GM18499 (cell line): ENCODE data around the gene SLC35F3.
"Not testable (repeated sequence)": the region's sequence is repeated elsewhere in the genome, so short reads cannot be mapped to it uniquely, and the experiment has no call there.

Source experiments
- ATAC-seq: cut with Tn5 transposase; IDR thresholded peaks from one replicate; pipeline ENCODE4 v1.9.1; 2021; ENCODE audit warnings: moderate number of reproducible peaks; ENCODE audit not compliant: insufficient read depth, unreplicated experiment

The SLC35F3 gene

GRCh38 chr1:234327577-234328164 is 423.2 kb downstream of the SLC35F3 start:
- no peak for ATAC-seq

DNA sequence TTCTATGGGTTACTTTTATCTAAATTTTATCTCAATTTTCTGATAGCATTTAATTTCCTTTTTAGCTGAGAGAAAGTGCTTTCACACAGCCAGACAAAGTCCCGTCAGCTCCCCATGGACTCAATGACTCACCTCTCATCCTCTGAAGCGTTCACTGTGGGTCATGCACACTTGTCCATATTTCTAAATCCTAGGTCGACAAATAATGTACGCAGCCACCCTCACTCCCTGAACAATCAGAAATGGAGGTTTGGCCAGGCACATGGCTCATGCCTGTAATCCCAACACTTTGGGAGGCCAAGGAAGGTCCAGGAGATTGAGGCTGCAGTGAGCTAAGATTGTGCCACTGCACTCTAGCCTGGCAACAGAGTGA is 426.4 kb downstream of the SLC35F3 start:
- no peak for ATAC-seq

GRCh38 chr1:234331507-234331906 is 427.0 kb downstream of the SLC35F3 start:
- ATAC-seq: no peak

GRCh38 chr1:234336359-234336758 is 431.9 kb downstream of the SLC35F3 start:
- no peak for ATAC-seq

DNA sequence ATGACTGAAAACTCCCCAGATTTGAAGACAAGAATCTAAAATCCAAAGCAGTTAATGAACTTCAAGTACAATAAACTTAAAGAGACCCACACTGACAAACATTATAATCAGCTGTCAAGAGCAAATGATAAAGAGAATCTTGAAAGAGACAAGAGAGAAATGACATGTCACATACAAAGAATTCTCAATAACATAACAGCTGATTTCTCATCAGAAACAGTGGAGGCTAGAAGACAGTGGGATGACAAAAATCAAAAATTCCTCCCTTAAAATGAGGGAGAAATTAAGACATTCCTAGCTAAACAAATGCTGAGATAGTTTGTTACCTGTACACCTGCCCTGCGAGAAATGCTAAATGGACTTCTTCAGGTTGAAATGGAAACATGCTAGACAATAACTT is 432.8 kb downstream of the SLC35F3 start:
- ATAC-seq: no peak

DNA sequence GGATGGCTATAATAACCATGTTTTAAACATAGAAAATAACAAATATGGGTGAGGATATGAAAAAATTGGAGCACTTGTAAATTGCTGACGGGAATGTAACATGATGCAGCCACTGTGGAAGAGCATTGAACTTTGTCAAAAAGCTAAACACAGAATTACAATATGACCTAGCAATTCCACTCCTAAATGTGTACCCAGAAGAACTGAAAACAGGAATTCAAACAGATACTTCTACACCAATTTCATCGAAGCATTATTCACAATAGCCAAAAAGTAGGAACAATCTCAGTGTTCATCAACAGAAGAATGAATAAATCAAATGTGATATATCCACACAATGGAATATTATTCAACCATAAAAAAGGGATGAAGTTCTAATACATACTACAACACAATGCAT is 436.1 kb downstream of the SLC35F3 start:
- ATAC-seq: no peak

- no peak for ATAC-seq
Measured at GRCh38 chr1:234342774-234343173, 438.3 kb downstream of the SLC35F3 start.

DNA sequence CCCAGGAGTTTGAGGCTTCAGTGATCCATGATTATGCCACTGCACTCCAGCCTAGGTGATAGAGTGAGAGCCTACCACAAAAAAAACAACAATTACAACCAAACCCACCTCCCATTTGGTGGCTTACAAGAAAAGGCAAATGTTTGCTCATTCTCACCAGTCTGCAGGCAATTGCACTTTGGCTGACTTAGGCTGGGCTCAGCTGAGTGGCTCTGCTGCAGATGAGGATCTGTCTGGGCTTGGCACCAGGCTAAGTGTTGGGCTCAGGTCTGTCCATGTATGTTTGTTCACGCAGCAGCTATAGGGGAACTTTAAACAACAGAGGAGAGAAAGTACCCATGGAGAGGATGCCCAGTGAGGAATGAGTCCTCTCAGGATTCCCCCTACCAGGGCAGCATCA is 440.8 kb downstream of the SLC35F3 start:
- ATAC-seq: no peak

DNA sequence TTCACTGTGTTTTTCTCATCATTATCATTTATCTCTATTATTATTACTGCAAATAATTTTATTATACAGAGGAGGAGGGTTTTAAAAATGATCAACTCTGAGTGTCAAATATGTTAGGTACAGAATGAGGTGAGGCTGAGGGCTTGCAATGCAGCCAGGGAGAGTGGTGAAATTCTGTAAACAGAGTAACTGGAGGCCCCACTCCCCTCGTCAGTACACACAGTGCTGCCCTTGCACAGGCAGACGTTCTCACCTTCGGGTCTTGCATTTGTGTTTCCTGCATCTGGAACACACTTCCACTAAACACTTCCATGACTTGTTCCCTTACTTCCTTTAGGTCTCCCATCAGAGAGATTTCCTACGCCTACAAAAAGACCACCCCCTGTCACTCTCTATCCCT is 444.5 kb downstream of the SLC35F3 start:
- ATAC-seq: no peak

DNA sequence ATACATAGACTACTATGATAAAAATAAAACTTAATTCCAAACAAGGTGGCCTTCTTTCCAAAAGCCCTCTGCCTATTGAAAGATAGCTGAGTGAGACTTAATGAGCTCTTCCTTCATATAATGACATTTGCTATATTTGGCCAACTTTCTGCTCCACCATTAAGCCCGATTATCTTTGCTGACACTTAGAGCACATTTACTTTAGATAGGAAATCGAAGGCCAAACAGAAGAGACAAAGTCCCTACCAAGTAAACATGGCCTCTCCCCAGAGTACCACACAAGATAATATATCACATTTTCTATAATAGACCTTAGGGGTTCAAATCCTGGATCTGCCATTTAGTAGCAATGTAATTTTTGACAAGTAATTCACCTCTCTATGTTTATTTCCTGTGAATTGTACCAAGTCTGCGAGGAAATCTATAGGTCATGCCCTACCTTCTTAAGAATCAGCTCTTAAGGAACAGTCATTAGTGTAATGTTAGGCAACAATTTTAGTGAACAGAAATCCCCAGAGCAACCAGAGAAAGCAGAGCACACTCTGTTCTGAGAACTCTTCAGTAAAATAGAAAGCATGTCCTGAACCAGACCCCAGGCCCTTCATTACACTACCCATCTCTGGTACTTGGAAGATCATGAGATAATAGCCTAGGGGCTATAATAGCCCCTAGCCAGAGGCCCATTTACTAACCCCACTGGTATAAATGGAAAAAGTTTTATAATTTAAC is 451.5 kb downstream of the SLC35F3 start:
- ATAC-seq: no peak

- ATAC-seq: not testable (repeated sequence)
Measured at GRCh38 chr1:234356615-234357269, 452.3 kb downstream of the SLC35F3 start.

GRCh38 chr1:234357831-234358230 is 453.4 kb downstream of the SLC35F3 start:
- no peak for ATAC-seq

GRCh38 chr1:234361102-234361603 is 456.7 kb downstream of the SLC35F3 start:
- no peak for ATAC-seq

- no peak for ATAC-seq
Measured at GRCh38 chr1:234362558-234362957, 458.1 kb downstream of the SLC35F3 start.

- no peak for ATAC-seq
Measured at GRCh38 chr1:234368320-234369032, 464.0 kb downstream of the SLC35F3 start.

DNA sequence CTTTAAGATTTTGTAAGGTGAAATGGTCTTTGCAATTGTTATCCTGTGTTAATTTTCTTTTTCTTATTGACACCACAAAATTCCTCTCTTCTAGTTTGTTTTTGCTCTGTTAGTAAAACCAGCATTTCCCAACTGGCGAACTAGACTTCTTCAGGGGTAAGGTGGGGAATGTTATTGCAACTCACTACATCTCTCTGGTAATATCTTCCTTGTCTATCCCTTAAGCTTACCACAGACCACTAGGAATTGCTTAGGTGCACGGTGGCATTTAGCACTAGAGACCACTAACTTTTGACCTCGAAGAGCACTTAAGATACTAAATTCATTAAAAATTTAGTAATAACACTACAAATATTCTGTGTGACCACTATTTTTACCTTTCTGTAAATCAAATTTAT is 464.6 kb downstream of the SLC35F3 start:
- ATAC-seq: no peak

GRCh38 chr1:234369784-234370183 is 465.3 kb downstream of the SLC35F3 start:
- no peak for ATAC-seq

DNA sequence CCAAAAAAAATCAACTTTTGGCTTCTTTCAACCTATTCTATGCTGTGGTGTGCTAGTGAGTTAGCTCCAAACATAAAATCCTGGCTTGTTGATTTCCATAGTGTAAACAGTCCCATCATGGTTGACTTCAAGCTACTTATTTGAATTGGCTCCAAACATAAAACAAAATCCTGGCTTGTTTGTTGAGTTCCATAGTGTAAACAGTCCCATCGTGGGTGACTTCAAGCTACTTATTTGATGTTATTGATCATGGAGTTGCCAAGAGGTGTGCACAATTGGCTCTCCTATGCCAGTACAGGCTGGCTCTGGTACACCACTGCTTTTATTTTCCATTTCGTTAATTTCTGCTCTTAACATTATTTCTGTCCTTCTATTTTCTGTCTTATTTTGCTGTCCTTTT is 466.9 kb downstream of the SLC35F3 start:
- no peak for ATAC-seq

DNA sequence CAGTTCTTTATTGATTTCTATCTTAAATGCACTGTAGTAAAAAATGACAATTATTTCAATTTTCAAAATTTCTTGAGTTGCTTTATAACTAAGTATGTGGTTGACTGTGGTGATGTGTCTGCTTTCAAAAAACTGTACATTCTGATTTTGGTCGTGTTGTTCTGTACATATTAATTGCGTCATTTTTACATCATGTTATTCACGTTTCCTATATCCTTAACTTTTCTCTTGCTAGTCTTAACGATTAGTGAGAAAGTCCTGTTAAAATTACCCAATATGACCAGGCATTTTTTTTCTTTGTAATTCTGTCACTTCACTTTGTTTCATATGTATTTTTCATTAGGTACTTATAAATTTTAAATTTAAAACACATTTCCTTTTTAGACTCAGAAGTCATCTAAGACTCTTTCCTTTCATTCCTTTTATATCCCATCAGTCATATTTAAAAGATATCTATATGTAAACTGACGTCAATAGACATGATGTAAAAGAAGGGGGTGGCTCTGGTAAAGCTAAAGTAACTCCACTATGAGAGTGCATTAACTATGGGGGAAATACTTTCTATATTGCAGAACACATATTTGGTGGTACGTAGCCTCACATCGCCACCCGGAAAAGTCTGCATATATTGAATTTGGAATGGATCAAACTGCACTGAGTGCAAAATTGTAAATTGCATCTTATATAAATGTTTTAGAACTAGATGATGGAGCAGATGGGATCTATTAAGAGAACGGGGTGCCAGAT is 467.7 kb downstream of the SLC35F3 start:
- no peak for ATAC-seq
